IMR-90 (cell line): Measurements from ENCODE around the gene NUP210. TPM values are rescaled to one million over a fixed set of nuclear protein-coding genes. Genes with fewer than 3 reads are reported as not detected.

Experiments used
- ATAC-seq: fragments of 200-7000 bp; cut with Tn5 transposase; 2 replicates; pipeline ENCODE4 v1.9.1; 2020; ENCODE audit warnings: low read depth, mild to moderate bottlenecking, moderate library complexity
- BruUV-seq: library from RNA; stranded (reverse); fragments of 400-500 nt; replicated peaks from 2 replicates; lab custom pipeline; 2021; lab: Mats Ljungman, UMichigan
- CTCF ChIA-PET: fragments of 300-600 bp; formaldehyde crosslinking; extraction: SDS; loops from one replicate; lab custom pipeline; 2021; ENCODE audit warnings: antibody characterized with exemption; lab: Yijun Ruan, JAX
- POLR2A ChIA-PET: fragments of 300-600 bp; sonication (Branson Sonifier 250); formaldehyde crosslinking; loops from one replicate; lab custom pipeline; 2022; ENCODE audit warnings: antibody characterized with exemption; ENCODE audit not compliant: unreplicated experiment; lab: Charles Lee
- DNase-seq: peaks from one replicate; pipeline ENCODE4 v3.0.0; 2013
- H2AFZ ChIP-seq: replicated peaks from 2 replicates; pipeline ENCODE3; 2013; ENCODE audit warnings: low read length, mild to moderate bottlenecking; ENCODE audit not compliant: poor library complexity
- H2AK5ac ChIP-seq: 2 replicates; pipeline ENCODE4 v1.6.1; 2013; ENCODE audit warnings: low read depth, low read length, inconsistent platforms
- H2AK9ac ChIP-seq: replicated peaks from 2 replicates; pipeline ENCODE3; 2013; ENCODE audit warnings: mild to moderate bottlenecking, low read depth, low read length, moderate library complexity; ENCODE audit not compliant: poor library complexity
- H2BK120ac ChIP-seq: 2 replicates; pipeline ENCODE4 v1.6.1; 2013; ENCODE audit warnings: low read depth, low read length, inconsistent platforms
- H2BK15ac ChIP-seq: 3 replicates; pipeline ENCODE4 v1.6.1; 2013; ENCODE audit warnings: low read depth, low read length, inconsistent platforms
- H2BK20ac ChIP-seq: 2 replicates; pipeline ENCODE4 v1.6.1; 2013; ENCODE audit warnings: low read depth, mild to moderate bottlenecking, inconsistent platforms, low read length, moderate library complexity
- H2BK5ac ChIP-seq: 2 replicates; pipeline ENCODE4 v1.6.1; 2013; ENCODE audit warnings: mild to moderate bottlenecking, low read depth, low read length, inconsistent platforms; ENCODE audit not compliant: poor library complexity, severe bottlenecking
- H3K14ac ChIP-seq: replicated peaks from 2 replicates; pipeline ENCODE4 v1.6.1; 2013; ENCODE audit warnings: low read depth, low read length, inconsistent platforms
- H3K18ac ChIP-seq: 2 replicates; pipeline ENCODE4 v1.6.1; 2013; ENCODE audit warnings: low read depth, low read length, control low read depth
- H3K23ac ChIP-seq: 2 replicates; pipeline ENCODE4 v1.6.1; 2013; ENCODE audit warnings: low read depth, low read length, inconsistent platforms
- H3K27ac ChIP-seq: 2 replicates; pipeline ENCODE4 v1.5.1; 2013; ENCODE audit warnings: mild to moderate bottlenecking, control low read depth, low read length; ENCODE audit not compliant: insufficient read depth
- H3K27me3 ChIP-seq: 2 replicates; pipeline ENCODE4 v1.6.1; 2013; ENCODE audit warnings: low read length; ENCODE audit not compliant: control insufficient read depth, insufficient read depth
- H3K36me3 ChIP-seq: 2 replicates; pipeline ENCODE4 v1.6.1; 2013; ENCODE audit warnings: low read length, mixed read lengths; ENCODE audit not compliant: control insufficient read depth, insufficient read depth
- H3K4ac ChIP-seq: 2 replicates; pipeline ENCODE4 v1.6.1; 2013; ENCODE audit warnings: low read depth, low read length, inconsistent platforms
- H3K4me1 ChIP-seq: 2 replicates; pipeline ENCODE4 v1.6.1; 2013; ENCODE audit warnings: low read length, mixed read lengths; ENCODE audit not compliant: control insufficient read depth, insufficient read depth
- H3K4me2 ChIP-seq: 2 replicates; pipeline ENCODE4 v1.6.1; 2013; ENCODE audit warnings: low read depth, mild to moderate bottlenecking, control low read depth, low read length, moderate library complexity
- H3K4me3 ChIP-seq: 2 replicates; pipeline ENCODE4 v1.5.1; 2013; ENCODE audit warnings: low read depth, mild to moderate bottlenecking, control low read depth, low read length, moderate library complexity; ENCODE audit not compliant: insufficient read depth
- H3K56ac ChIP-seq: 2 replicates; pipeline ENCODE4 v1.6.1; 2013; ENCODE audit warnings: low read length, inconsistent platforms; ENCODE audit not compliant: insufficient read depth; ENCODE audit errors: extremely low read depth
- H3K79me1 ChIP-seq, 2 experiments: 2 replicates each; pipeline ENCODE4 v1.6.1; 2013; ENCODE audit warnings: low read length in 2 of 2, inconsistent platforms in 1 of 2, low read depth in 1 of 2
- H3K9ac ChIP-seq: 2 replicates; pipeline ENCODE4 v1.6.1; 2013; ENCODE audit warnings: low read depth, low read length, control low read depth
- H3K9me1 ChIP-seq: 2 replicates; pipeline ENCODE4 v1.6.1; 2013; ENCODE audit warnings: low read length, inconsistent platforms; ENCODE audit not compliant: insufficient read depth
- H3K9me3 ChIP-seq: 2 replicates; pipeline ENCODE4 v1.6.1; 2013; ENCODE audit warnings: low read length; ENCODE audit not compliant: control insufficient read depth, insufficient read depth
- H4K20me1 ChIP-seq: 2 replicates; pipeline ENCODE4 v1.6.1; 2013; ENCODE audit warnings: low read length, inconsistent platforms; ENCODE audit not compliant: insufficient read depth
- H4K5ac ChIP-seq: 2 replicates; pipeline ENCODE4 v1.6.1; 2013; ENCODE audit warnings: mild to moderate bottlenecking, low read depth, low read length, control low read depth
- H4K8ac ChIP-seq, 2 experiments: 2 replicates each; pipeline ENCODE4 v1.6.1; 2013; ENCODE audit warnings: low read depth in 2 of 2, low read length in 2 of 2, control low read depth in 1 of 2, inconsistent platforms in 1 of 2
- H4K91ac ChIP-seq: 2 replicates; pipeline ENCODE4 v1.6.1; 2013; ENCODE audit warnings: low read depth, low read length, inconsistent platforms; ENCODE audit not compliant: insufficient read depth
- BHLHE40 ChIP-seq: fragments of 150-350 bp; IDR thresholded peaks from 2 replicates; pipeline ENCODE4 v1.6.1; 2016; ENCODE audit warnings: mild to moderate bottlenecking, low read depth, low read length
- CEBPB ChIP-seq: IDR thresholded peaks from 2 replicates; pipeline ENCODE4 v1.6.1; 2012; ENCODE audit warnings: low read depth, low read length, improper control_type of control experiment
- CHD1 ChIP-seq: IDR thresholded peaks from 2 replicates; pipeline ENCODE4 v1.6.1; 2012; ENCODE audit warnings: low read depth, low read length, improper control_type of control experiment
- CTCF ChIP-seq: conservative IDR thresholded peaks from 2 replicates; pipeline ENCODE4 v1.5.1; 2012; ENCODE audit warnings: mild to moderate bottlenecking, low read depth, low read length, improper control_type of control experiment
- ELK1 ChIP-seq: fragments of 150-350 bp; IDR thresholded peaks from 2 replicates; pipeline ENCODE4 v1.6.1; 2016; ENCODE audit warnings: low read depth, mild to moderate bottlenecking, low read length, moderate library complexity, borderline replicate concordance
- FOS ChIP-seq: fragments of 150-350 bp; IDR thresholded peaks from 2 replicates; pipeline ENCODE4 v1.6.1; 2016; ENCODE audit warnings: low read depth, low read length
- MAFK ChIP-seq: IDR thresholded peaks from 2 replicates; pipeline ENCODE4 v1.6.1; 2012; ENCODE audit warnings: low read depth, low read length, improper control_type of control experiment
- MAZ ChIP-seq: IDR thresholded peaks from 2 replicates; pipeline ENCODE4 v1.6.1; 2012; ENCODE audit warnings: low read depth, mild to moderate bottlenecking, low read length, improper control_type of control experiment, moderate library complexity, borderline replicate concordance
- MXI1 ChIP-seq: IDR thresholded peaks from 2 replicates; pipeline ENCODE4 v1.6.1; 2012; ENCODE audit warnings: low read depth, mild to moderate bottlenecking, low read length, moderate library complexity, borderline replicate concordance
- NFE2L2 ChIP-seq: fragments of 150-350 bp; IDR thresholded peaks from 2 replicates; pipeline ENCODE4 v1.6.1; 2016; ENCODE audit warnings: low read depth, mild to moderate bottlenecking, low read length
- POLR2A ChIP-seq: IDR thresholded peaks from 2 replicates; pipeline ENCODE4 v1.6.1; 2012; ENCODE audit warnings: mild to moderate bottlenecking, low read depth, low read length
- RAD21 ChIP-seq: IDR thresholded peaks from 2 replicates; pipeline ENCODE4 v1.6.1; 2012; ENCODE audit warnings: low read length, improper control_type of control experiment
- RCOR1 ChIP-seq: IDR thresholded peaks from 2 replicates; pipeline ENCODE4 v1.6.1; 2012; ENCODE audit warnings: mild to moderate bottlenecking, low read length, improper control_type of control experiment; ENCODE audit not compliant: insufficient replicate concordance
- RFX5 ChIP-seq: IDR thresholded peaks from 2 replicates; pipeline ENCODE4 v1.8.0; 2012; ENCODE audit warnings: low read depth, mild to moderate bottlenecking, low read length, moderate library complexity
- SMC3 ChIP-seq: fragments of 150-350 bp; IDR thresholded peaks from 2 replicates; pipeline ENCODE4 v1.6.1; 2016; ENCODE audit warnings: low read depth, mild to moderate bottlenecking, antibody characterized with exemption, low read length, moderate library complexity
- USF2 ChIP-seq: fragments of 150-350 bp; IDR thresholded peaks from 2 replicates; pipeline ENCODE4 v1.6.1; 2017; ENCODE audit warnings: mild to moderate bottlenecking, antibody characterized with exemption, low read length, low read depth
- WGBS, 2 experiments: methylation state at CpG; one replicate each; pipeline versions ENCODE4 v1.1.5 to v1.1.7; 2013; ENCODE audit warnings: missing lambda C conversion rate in 2 of 2; ENCODE audit not compliant: insufficient read length in 1 of 2; ENCODE audit errors: extremely low coverage in 2 of 2; 5-methylcytosine and 5-hydroxymethylcytosine counted together
- dilution Hi-C: fragments of 300-500 bp; cut with HindIII; formaldehyde crosslinking; loops from one replicate; pipeline ENCODE4 v1.14.3; 2018; ENCODE audit warnings: low sequenced_read_pairs; ENCODE audit not compliant: unreplicated experiment
- in situ Hi-C: fragments of 300-500 bp; cut with MboI; formaldehyde crosslinking; loops from 3 replicates; pipeline ENCODE4 v1.14.3; 2019; ENCODE audit warnings: low sequenced_read_pairs, inconsistent platforms, mixed read lengths
- intact Hi-C: fragments of 100-400 bp; cut with micrococcal nuclease; formaldehyde crosslinking; loops from 2 replicates; pipeline ENCODE4 v1.10.0; 2022
- polyA plus RNA-seq, 3 experiments: library from polyadenylated mRNA; depleted of rRNA; stranded (reverse); fragments of >200 nt; gene quantifications; 2 replicates each; pipeline ENCODE4 v1.2.3, GENCODE V29; 2012; ENCODE audit warnings: low replicate concordance in 1 of 3
- total RNA-seq: library from RNA; depleted of rRNA; stranded (reverse); fragments of >200 nt; gene quantifications from 2 replicates; pipeline ENCODE4 v1.2.3, GENCODE V29; 2012

Gene NUP210
- total and polyA plus RNA-seq, 2 of the 4 experiments (the other 2 are of a cell fraction) = under 0.01 to 0.03 TPM

- in situ Hi-C loops (no loop called here), intact Hi-C loops (no loop called here), dilution Hi-C loops (no loop called here)
- Histone ChIP-seq H2AK5ac (no peak overlapping the region), H3K27ac (no peak overlapping the region), H3K36me3 (no peaks in the 10 kb centered on the region), H3K18ac (no peak overlapping the region), H3K9ac (no peak overlapping the region), H3K23ac (no peak overlapping the region), H2BK15ac (no peak overlapping the region), H3K9me1 (no peaks in the 10 kb centered on the region), H3K9me3 (no peaks in the 10 kb centered on the region), H3K4ac (no peak overlapping the region), H3K79me1 (no peaks in the 10 kb centered on the region), H2AK9ac (no peak overlapping the region), H2AFZ (no peak overlapping the region), H2BK120ac (no peak overlapping the region), H3K4me1 (no peaks in the 10 kb centered on the region), H3K4me3 (no peak overlapping the region), H4K8ac (no peak overlapping the region), H2BK5ac (no peak overlapping the region), H3K14ac (no peak overlapping the region), H4K20me1 (no peaks in the 10 kb centered on the region), H2BK20ac (no peak overlapping the region), H4K5ac (no peak overlapping the region), H4K91ac (no peak overlapping the region), H3K56ac (no peak overlapping the region), H3K27me3 (peaks cover 2% of the 10 kb centered on the region), H3K4me2 (no peak overlapping the region)
- ChIA-PET POLR2A (no interaction called here), CTCF (no interaction called here)
- ATAC-seq = no peak
- TF ChIP-seq RAD21 = no peak
- TF ChIP-seq ELK1 = no peak
- no peak for TF ChIP-seq SMC3
- TF ChIP-seq FOS = no peak
- no peak for TF ChIP-seq NFE2L2
- no peak for TF ChIP-seq MAFK
- no peak for TF ChIP-seq MAZ
- TF ChIP-seq CEBPB = no peak
- TF ChIP-seq RFX5 = no peak
- TF ChIP-seq BHLHE40 = no peak
- no peak for TF ChIP-seq RCOR1
- TF ChIP-seq USF2 = no peak
- no peak for TF ChIP-seq POLR2A
- no peak for TF ChIP-seq MXI1
- no peak for TF ChIP-seq CTCF
- TF ChIP-seq CHD1 = no peak
- no peak for DNase-seq
- WGBS, 2 experiments = no CpG with 5 or more reads among the region's 3 CpGs
- no TSS peak for BruUV-seq
Measured at GRCh38 chr3:13314877-13315276, 105.2 kb downstream of the NUP210 start.
